NCI-H1105 (cell line): ENCODE measurements around the gene KDM6A.
"Not testable (repeated sequence)": the region's sequence is repeated elsewhere in the genome, so short reads cannot be mapped to it uniquely, and the experiment has no call there.

Experiments
- DNase-seq: peaks from one replicate; lab custom pipeline; 2025; lab: John Stamatoyannopoulos, UW

Gene KDM6A

DNA sequence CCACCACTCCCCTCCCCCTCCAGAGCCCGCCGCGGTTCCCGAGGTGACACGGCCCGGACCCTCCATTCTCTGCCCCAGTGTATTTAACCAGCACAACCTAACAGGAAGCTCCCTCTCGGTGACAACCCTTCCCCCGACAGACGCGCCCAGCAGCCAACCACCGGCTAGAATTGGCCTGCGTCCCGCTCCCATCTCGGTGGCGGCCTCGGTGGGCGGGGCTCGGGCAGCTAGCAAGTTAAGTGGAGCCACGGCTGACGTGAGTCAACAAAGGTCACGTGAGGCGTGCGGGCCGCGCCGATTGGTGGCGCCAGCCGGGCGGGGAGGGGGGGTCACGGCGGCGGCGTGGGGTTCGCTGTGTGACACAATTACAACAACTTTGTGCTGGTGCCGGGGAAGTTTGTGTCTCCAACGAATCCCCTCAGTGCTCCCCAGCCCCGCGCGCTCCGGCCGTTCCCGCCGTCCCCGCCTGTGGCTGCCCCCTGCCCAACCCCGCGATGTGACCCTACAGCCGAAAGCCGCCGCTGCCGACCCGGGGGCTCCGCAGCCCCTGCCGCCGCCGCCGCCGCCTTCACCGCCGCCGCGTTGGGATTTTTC lies at the start of gene KDM6A:
KDM6A (plus strand) TSS at position 368 of the 594 bp plus-strand sequence. CDS start 364 bp downstream, outside the sequence.
- peak; percentile 90 for DNase-seq

DNA sequence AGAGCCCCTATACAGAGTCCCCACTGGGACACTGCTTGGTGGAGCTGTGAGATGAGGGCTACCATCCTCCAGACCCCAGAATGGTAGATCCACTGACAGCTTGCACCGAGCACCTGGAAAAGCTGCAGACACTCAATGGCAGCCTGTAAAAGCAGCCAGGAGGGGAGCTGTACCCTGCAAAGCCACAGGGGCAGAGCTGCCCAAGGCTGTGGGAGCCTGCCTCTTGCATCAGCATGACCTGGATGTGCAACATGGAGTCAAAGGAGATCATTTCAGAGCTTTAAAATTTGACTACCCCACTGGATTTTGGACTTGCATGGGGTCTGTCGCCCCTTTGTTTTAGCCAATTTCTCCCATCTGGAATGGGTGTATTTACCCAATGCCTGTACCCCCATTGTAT lies 49.8 kb upstream of the KDM6A start:
- not testable (repeated sequence) for DNase-seq

DNA sequence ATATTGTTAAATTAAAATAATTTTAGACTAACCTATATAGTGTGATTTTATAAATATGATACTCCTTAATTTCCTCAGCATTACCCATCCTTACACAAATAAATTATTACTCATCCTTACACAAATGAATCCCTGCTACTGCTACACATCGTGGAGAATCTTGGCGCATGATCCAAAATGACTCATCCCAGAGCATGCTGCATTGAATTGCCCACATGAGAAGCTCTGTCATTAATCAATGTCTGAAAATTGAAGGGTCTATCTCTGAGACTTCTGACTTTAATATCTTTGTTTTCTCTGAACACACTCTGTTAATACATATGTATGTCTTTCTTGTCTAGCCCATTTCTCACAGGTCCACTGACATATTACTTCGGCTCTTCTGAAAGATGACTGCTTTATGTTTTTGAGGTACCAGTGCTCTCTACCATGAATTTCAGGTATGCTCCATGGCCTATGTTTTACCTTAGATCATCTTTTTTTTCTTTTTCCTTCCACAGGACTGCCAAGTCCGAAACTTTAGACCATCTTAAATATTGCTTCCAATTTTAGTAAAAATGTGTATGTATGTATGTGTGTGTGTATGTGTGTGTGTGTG lies 44.9 kb upstream of the KDM6A start:
- no peak for DNase-seq

DNA sequence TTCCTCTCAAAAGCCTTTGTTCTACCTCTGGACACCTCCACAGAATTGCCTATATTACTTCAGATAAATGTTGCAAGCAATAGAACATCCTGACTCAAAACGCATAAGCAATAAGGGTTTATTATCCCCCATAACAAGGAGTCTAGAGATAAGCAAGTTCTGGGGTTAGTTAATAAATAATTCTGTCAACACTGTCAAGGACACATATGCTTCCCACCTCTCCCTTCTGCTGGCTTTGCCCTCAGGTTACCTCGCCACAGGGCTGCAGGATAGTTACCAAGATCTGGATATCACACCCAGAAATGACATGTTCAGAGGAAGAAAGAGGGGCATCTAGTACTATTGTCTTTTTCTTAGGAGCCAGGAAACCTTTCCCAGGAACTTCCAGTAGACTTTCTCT lies 43.2 kb upstream of the KDM6A start:
- no peak for DNase-seq

DNA sequence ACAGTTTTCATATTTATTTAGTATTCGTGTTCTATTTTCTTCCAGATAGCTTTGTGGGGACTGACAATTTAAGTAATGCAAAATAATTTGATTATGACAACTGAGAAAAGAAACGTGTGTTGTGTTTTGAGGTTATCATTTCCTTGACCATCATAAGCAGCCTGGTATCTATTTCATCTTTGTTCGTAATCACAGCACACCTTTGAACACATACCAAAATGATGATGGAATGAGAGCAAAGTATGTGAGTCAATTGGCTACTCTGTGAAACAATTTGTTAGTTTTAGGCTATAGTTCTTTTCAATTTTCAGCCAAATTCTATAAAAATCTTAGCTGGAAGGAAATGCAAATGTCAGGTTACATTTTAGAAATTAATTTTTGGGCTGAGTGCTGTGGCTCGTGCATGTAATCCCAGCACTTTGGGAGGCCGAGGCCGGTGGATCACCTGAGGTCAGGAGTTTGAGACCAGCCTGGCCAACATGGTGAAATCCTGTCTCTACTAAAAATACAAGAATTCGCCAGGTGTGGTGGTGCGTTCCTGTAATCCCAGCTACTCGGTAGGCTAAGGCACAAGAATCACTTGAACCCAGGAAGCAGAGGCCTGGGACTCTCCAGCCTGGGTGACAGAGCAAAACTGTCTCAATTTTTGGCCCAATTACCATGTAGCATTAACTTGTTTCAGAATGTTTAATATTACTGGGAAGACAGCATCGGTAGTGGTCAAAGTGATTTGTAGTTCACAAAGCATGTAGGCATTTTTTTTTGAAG lies 30.3 kb upstream of the KDM6A start:
- DNase-seq, result no peak

DNA sequence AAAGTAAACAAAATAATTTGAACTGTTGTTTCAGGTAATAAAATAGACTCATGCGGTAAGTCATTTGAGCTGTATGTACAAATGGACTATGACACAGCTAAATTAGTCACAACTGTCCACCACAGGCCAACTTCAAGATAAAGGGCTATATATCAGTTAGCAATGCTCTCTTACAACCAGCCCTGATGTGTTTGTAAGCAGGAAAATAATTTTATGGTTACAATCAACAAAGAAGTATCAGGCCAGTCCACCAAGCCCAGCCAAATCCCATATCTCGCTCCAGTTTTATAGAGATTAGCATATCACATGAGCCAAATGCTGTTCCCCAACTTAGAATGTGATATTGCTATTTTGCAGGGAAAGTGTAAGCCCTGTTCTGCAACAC lies 29.7 kb upstream of the KDM6A start:
- no peak for DNase-seq

DNA sequence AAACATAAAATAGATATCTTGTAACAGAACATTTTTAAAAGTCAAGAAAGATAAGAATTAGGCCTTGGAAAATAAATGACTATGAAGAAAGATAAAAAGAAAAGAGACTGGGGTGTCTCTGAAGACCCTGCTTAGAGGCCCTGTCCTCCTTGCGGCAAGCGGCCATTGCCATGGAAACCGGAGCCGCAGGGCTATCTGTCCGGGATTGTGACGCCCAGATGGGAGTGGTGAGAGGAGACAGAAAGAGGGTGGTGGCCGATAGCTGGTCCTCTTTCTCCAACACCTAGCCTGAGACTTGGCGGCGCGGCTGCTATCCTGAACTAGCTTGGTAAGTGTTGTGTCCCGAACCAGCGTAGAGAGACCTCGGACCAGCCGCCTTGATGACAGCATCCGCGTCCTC lies 29.2 kb upstream of the KDM6A start, which contains the start of gene DUSP21:
DUSP21 (plus strand) TSS at position 269 of the 400 bp plus-strand sequence; CDS start at position 381, 112 bp downstream.
- no peak for DNase-seq

DNA sequence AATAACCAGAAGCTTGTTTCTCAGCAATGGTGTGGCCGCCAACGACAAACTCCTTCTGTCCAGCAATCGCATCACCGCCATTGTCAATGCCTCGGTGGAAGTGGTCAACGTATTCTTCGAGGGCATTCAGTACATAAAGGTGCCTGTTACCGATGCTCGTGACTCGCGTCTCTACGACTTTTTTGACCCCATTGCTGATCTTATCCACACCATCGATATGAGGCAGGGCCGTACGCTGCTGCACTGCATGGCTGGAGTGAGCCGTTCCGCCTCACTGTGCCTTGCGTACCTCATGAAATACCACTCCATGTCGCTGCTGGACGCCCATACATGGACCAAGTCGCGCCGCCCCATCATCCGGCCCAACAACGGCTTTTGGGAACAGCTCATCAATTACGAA lies 28.8 kb upstream of the KDM6A start:
- no peak for DNase-seq

DNA sequence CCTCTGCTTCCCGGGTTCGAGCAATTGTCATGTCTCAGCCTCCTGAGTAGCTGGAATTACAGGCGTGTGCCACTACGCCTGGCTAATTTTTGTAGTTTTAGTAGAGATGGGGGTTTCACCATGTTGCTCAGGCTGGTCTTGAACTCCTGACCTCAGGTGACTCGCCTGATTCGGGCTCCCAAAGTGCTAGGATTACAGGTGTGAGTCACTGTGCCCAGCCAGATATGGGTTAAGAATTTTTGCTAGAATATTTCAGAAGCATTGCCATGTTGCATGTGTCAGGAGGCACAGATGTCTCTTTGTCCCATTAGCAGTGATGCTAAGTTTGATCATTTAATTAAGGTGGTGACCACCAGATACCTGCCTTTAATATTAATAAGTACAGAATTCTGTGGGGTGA lies 22.1 kb upstream of the KDM6A start:
- not testable (repeated sequence) for DNase-seq

DNA sequence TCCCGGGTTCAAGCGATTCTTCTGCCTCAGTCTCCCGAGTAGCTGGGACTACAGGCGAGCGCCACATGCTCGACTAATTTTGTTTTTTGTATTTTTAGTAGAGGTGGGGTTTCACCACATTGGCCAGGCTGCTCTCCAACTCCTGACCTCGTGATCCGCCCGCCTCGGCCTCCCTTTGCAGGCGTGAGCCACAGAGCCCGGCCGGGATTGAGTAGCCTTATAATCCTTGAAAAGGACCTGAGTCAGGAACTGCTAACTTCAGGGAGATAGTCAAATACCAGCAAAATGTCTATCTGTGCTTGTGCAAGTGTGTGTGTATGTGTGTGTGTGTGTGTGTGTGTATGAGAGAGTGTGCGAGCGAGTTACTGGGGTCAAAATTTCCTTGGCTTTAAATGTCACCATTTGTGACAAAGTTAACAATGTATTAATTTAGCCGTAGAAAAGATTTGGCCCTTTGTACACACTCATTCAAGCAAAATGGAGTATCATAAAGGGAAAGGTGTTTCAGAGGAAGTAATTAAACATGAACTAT lies 1.8 kb upstream of the KDM6A start:
- no peak for DNase-seq

DNA sequence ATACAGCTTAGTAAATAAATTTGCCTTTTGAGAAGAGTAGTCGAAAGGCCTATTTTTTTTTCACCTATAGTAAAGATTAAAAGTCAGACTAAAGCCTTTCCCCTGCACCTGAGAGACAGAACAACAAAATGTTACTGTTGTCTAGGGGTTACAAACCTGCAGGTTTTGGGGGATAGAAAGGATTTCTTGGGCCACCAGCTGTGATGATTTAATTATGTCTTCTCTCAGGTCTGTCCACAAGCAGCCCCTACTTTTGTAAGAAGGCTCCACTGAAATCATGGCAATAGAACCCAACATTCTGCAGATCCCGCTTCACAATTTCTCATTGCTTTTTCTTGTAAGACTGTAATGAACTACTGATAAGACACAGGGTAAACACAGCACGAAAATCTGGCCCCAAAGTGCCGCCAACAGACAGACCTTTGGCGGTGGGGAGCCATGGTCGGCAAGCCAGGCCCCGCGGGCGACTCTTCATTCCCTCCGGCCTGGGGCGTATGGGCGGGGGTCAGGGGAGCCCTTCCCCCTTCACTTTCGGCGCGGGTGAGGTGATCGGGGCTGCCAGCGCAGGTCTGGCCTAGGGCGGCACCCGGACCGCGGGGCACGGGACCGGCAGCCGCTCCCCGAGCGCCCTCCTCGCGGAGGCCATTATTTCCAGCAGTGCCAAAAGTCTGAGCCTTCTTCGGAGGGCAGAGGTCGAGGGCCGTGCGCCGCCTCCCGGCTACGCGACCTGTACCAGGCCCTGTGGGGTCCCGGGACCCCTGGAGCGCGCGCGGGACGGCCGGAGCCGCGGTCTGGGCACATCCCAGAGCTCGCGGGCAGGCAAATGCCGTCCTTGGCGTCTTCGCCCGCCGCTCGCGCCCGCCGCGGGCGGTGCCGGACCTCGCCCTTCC lies 812 bp upstream of the KDM6A start:
- peak; percentile 3 for DNase-seq

DNA sequence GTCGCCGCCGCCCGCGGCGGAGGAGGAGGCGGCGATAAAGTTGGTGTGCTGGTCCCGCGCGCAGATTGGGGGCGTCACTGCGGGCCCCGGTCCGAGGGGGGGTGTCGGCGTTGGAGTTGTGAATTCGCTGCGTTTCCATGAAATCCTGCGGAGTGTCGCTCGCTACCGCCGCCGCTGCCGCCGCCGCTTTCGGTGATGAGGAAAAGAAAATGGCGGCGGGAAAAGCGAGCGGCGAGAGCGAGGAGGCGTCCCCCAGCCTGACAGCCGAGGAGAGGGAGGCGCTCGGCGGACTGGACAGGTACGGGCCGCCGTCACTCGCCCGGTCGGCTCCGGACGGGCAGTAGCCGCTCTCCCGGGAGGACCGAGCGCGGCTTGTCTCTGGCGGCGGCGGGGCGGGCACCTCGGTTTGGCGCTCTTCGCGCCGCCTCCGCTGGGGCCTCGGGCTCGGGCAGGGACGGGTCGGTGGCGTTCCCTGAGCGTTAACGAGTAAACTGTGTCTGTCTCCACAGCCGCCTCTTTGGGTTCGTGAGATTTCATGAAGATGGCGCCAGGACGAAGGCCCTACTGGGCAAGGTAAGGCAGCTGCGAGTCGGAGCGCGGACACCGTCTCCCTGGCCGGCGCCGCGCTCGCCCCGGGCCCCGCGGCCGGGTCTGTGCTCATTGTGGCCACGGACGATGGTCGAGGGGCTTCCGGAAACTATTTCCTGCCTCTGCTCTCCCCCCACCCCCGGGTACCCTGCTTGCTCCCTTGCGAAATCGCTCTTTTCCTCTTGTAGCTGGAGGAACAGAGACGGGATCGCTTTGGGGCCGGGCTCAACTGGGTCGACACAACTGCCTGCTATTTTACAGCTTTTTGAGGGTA lies 658 bp downstream of the KDM6A start:
- peak; percentile 15 for DNase-seq

DNA sequence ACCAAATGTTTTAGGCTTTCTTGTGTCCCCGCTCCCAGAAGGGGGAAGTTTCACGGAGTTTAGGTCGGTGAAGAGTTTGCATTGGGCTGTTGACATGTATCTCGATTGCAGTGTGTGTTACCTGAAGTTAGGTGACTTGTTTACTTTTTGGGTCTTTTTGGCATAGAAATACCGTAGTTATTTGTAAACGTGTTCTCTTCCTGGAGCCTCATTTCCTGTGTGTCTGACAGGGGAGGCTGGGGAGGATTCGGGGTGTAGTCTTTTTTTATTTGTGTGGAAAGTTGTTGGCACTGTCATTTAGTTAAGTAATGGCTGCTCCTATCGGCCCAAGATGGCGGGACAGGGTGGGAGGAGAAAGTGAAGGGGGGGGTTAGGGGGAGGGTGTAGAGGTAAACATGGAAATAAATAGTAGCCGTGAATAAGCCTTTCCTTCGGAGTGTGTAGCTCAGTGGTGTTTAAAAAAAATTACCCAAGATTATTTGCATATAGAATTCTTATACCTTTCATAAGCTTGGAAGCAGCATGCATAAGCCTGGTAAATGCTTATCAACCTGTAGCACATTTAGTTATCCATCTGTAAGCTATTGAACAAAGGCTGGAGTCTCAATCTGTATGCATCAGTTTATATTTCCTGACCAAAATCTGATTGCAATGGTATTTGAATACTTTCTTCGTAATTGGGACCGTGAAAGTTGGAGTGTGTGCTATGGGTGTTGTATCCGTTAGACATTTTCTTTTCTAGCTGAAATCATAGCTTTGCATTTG lies 1.6 kb downstream of the KDM6A start:
- DNase-seq, result peak; percentile 14

DNA sequence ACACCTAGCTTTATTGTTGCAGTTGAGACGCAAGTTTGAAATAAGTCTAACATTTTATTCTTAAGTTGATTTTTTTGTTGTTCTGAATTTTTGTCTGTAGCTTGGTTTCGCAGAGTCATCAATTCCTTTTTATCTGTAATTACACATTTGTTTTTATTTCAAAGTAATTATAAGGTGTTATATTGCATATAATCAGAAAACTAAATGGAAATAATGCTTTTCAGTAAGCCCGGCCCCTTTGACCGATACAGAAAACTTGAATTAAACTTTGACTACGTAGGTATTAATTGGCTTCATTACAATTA lies 2.1 kb downstream of the KDM6A start:
- no peak for DNase-seq

DNA sequence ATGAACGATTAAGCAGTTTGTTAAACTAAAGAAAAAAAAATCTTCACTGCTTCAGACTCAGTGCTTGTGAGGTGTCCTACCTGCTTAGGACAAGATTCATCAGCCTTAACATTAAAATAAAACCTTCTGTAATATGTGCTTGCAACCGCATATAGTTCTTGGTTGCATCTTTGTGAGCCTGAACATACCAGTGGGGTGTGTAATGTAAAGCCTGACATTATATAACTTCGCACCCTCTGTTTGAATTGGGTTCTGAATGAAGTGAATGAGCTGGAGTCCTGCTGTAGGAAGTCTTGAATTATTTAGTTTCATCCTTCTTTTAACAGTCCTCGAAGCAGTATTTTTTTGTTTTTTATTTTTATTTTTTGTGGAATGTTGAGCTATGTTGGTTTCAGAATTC lies 3.1 kb downstream of the KDM6A start:
- no peak for DNase-seq

DNA sequence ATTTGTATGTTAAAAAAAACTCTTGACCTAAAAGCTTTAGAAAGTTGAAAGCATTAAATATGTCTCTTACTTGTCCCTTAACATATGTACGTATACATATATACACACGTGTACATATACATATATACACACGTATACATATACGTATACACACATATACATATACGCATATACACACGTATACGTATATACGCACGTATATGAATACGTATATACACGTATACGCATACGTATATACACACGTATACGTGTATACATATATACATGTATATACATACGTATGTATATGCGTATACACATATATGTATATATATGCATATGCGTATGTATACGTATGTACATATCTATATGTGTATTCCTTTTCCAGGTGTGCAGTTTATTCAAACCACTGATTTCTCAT lies 3.8 kb downstream of the KDM6A start:
- DNase-seq, result no peak

DNA sequence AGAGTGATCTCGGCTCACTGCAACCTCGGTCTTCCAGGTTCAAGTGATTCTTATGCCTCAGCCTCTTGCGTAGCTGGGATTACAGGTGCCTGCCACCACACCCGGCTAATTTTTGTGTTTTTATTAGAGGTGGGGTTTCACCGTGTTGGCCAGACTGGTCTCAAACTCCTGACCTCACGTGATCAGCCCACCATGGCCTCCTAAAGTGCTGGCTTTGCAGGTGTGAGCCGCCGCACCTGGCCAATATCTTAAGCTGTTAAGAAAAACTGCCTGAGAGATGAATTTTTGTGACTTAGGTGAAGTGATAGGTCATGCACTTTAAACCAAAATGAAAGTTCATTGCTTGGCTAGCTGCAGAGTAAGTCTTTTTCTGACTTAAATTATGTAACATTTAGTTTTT lies 5.8 kb downstream of the KDM6A start:
- DNase-seq, result no peak

DNA sequence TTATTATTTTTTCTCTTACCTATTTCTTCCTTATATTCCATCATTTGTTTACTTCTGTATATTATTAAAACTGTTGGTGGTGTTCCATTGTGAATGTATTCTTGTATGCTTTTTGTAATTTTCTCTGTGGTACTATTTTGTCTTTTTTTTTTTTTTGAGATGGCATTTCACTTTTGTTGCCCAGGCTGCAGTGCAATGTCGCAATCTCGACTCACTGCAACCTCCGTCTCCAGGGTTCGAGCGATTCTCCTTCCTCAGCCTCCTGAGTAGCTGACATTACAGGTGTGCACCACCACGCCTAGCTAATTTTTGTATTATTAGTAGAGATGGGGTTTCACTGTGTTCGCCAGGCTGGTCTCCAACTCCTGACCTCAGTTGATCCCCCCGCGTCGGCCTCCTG lies 8.6 kb downstream of the KDM6A start:
- no peak for DNase-seq

DNA sequence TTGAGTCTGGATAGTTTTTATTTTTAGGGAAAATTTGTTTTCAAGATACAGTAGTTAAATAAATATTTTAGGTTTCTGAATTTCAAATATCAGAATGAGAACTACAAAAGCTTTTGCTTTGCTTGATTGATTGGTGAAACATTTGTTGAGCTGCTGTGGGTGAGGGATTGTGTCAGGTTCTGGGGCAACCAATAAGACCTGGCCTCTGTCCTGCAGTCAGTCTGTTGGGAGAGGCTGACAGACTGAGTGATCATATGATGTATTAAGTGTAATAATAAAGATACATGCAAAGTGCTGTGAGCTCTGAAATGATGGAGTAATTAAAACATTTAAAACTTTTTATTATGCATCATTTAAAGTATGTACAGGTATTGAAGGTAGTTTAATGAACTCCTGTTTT lies 9.6 kb downstream of the KDM6A start:
- DNase-seq, result no peak

DNA sequence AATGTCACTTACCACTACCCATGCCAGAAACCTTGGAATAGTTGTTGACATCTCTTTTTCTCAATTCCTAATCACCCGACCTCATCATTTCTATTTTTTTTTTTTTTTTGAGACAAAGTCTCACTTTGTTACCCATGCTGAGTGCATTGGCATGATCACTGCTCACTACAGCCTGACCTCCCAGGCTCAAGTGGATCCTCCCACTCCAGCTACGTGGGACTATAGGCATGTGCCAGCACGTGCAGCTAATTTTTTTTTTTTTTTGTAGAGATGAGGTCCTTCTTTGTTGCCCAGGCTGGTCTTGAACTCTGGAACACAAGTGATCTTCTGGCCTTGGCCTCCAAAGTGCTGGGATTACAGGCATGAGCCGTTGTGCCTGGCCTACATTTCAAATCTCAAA lies 12.0 kb downstream of the KDM6A start:
- no peak for DNase-seq

DNA sequence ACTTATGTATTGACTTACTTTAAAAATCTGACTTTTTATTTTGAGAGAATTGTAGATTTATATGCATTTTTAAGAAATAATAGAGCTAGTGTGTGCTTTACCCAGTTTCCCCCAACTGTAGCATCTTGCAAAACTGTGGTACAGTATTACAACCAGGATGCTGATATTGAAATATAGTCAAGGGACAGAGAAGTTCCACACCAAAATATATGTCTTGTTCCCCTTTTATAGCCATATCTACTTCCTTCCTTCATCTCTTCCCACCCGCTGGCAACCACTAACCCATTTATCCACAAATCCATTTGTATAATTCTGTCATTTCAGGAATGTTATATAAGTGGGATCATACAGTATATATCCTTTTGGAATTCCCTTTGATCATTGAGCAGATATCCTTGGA lies 16.8 kb downstream of the KDM6A start:
- no peak for DNase-seq
